K562 (cell line): Measurements from ENCODE around the gene ZNF646. TPM values are rescaled to one million over a fixed set of nuclear protein-coding genes. Genes with fewer than 3 reads are reported as not detected.

Experiments used
- ARID1B ChIP-seq: fragments of 450-650 bp; IDR thresholded peaks from 2 replicates; pipeline ENCODE4 v1.6.1; 2016; ENCODE audit warnings: antibody characterized with exemption, mild to moderate bottlenecking, inconsistent platforms
- ARID3B ChIP-seq: fragments of 250-450 bp; sonication (Bioruptor Pico); IDR thresholded peaks from 2 replicates; pipeline ENCODE4 v1.4.0; 2020; ENCODE audit warnings: borderline replicate concordance
- E2F1 ChIP-seq: sonication (generic); formaldehyde crosslinking; IDR thresholded peaks from 2 replicates; pipeline ENCODE4 v1.8.1; 2023; ENCODE audit warnings: mild to moderate bottlenecking, missing genetic modification reagents, moderate library complexity
- EZH2 ChIP-seq: IDR thresholded peaks from 2 replicates; pipeline ENCODE4 v1.6.1; 2012; ENCODE audit warnings: low read depth, mild to moderate bottlenecking, inconsistent platforms, low read length, borderline replicate concordance
- GTF2B ChIP-seq: IDR thresholded peaks from 2 replicates; pipeline ENCODE4 v1.6.1; 2011; ENCODE audit not compliant: insufficient read length; ENCODE audit errors: extremely low read depth
- GTF2E2 ChIP-seq: fragments of 200-800 bp; sonication (Bioruptor generic); IDR thresholded peaks from 2 replicates; pipeline ENCODE4 v1.6.1; 2016; ENCODE audit warnings: missing genetic modification characterization, missing compliant biosample characterization
- KAT7 ChIP-seq: sonication (generic); formaldehyde crosslinking; IDR thresholded peaks from 2 replicates; pipeline ENCODE4 v1.8.0; 2022; ENCODE audit warnings: missing genetic modification reagents, mild to moderate bottlenecking, borderline replicate concordance
- MTA2 ChIP-seq: fragments of 450-650 bp; IDR thresholded peaks from 2 replicates; pipeline ENCODE4 v1.6.1; 2016; ENCODE audit warnings: low read depth
- MYNN ChIP-seq, 2 experiments: sonication (generic); formaldehyde crosslinking in 1 of 2; IDR thresholded peaks; 2 replicates each; pipeline versions ENCODE4 v1.5.0 to v1.6.1; 2016 to 2020; ENCODE audit warnings: antibody characterized with exemption in 1 of 2, missing genetic modification reagents in 1 of 2
- NFYB ChIP-seq: IDR thresholded peaks from 2 replicates; pipeline ENCODE4 v1.6.1; 2011; ENCODE audit warnings: mild to moderate bottlenecking, moderate library complexity; ENCODE audit not compliant: insufficient read length; ENCODE audit errors: extremely low read depth
- RB1 ChIP-seq: fragments of 450-650 bp; IDR thresholded peaks from 2 replicates; pipeline ENCODE4 v1.6.1; 2017; ENCODE audit warnings: low read depth, mild to moderate bottlenecking
- RBM39 ChIP-seq: fragments of 200-400 bp; formaldehyde crosslinking; optimal IDR thresholded peaks from 2 replicates; pipeline ENCODE3; 2018; ENCODE audit warnings: low read depth, low read length
- RCOR1 ChIP-seq, 2 experiments: IDR thresholded peaks; 2 replicates each; pipeline ENCODE4 v1.6.1; 2012; ENCODE audit warnings: low read depth in 2 of 2, low read length in 2 of 2, borderline replicate concordance in 1 of 2, improper control_type of control experiment in 1 of 2
- SIN3B ChIP-seq: fragments of 450-650 bp; IDR thresholded peaks from 2 replicates; pipeline ENCODE4 v1.6.1; 2017; ENCODE audit warnings: low read depth, mild to moderate bottlenecking, moderate library complexity
- TAF15 ChIP-seq: fragments of 200-400 bp; formaldehyde crosslinking; IDR thresholded peaks from 2 replicates; pipeline ENCODE4 v1.6.1; 2017; ENCODE audit warnings: mild to moderate bottlenecking, low read depth, low read length, moderate library complexity
- U2AF2 ChIP-seq: fragments of 200-400 bp; formaldehyde crosslinking; optimal IDR thresholded peaks from 2 replicates; pipeline ENCODE3; 2017; ENCODE audit warnings: low read depth, mild to moderate bottlenecking, low read length
- XRCC5 ChIP-seq: fragments of 200-400 bp; formaldehyde crosslinking; IDR thresholded peaks from 2 replicates; pipeline ENCODE4 v1.6.1; 2017; ENCODE audit warnings: low read depth, mild to moderate bottlenecking, low read length
- ZBTB26 ChIP-seq: fragments of 450-650 bp; formaldehyde crosslinking; IDR thresholded peaks from 2 replicates; pipeline ENCODE4 v1.4.0; 2022; ENCODE audit warnings: missing genetic modification characterization
- ZNF12 ChIP-seq: sonication (generic); formaldehyde crosslinking; IDR thresholded peaks from 2 replicates; pipeline ENCODE4 v1.4.0; 2020; ENCODE audit warnings: mild to moderate bottlenecking, missing genetic modification reagents
- ZNF232 ChIP-seq: sonication (generic); formaldehyde crosslinking; IDR thresholded peaks from 2 replicates; pipeline ENCODE4 v1.8.0; 2022; ENCODE audit warnings: mild to moderate bottlenecking, missing genetic modification reagents
- ZNF41 ChIP-seq: fragments of 250-450 bp; sonication (Bioruptor Pico); conservative IDR thresholded peaks from 2 replicates; pipeline ENCODE4 v1.4.0; 2020; ENCODE audit warnings: mild to moderate bottlenecking
- ZNF431 ChIP-seq: sonication (generic); formaldehyde crosslinking; IDR thresholded peaks from 2 replicates; pipeline ENCODE4 v1.8.0; 2022; ENCODE audit warnings: mild to moderate bottlenecking, missing genetic modification reagents
- ZNF76 ChIP-seq: fragments of 250-450 bp; sonication (Bioruptor Pico); IDR thresholded peaks from 2 replicates; pipeline ENCODE4 v1.4.0; 2020; ENCODE audit warnings: mild to moderate bottlenecking, moderate library complexity, borderline replicate concordance
- polyA plus RNA-seq, 8 experiments: library from polyadenylated mRNA; depleted of rRNA in 4 of 8; stranded (reverse) in 5 of 8; unstranded in 3 of 8; fragments of >200 nt; fragmentation: Nextera tagmentation in 2 of 8; fragmentation: Illumina TruSeq in 1 of 8; extraction: Ambion mirVana in 2 of 8; extraction: Trizol in 1 of 8; gene quantifications; 2 replicates each; pipeline versions ENCODE4 v1.2.1 to v1.2.3, GENCODE V29; 2011 to 2014; ENCODE audit warnings: inconsistent platforms in 1 of 8, missing spikeins in 1 of 8
- total RNA-seq, 7 experiments: library from RNA; depleted of rRNA in 6 of 7; stranded (reverse); fragments of >200 nt in 6 of 7; fragmentation: Illumina TruSeq in 2 of 7; extraction: Trizol in 2 of 7; gene quantifications; 2 replicates each; pipeline versions ENCODE4 v1.2.1 to v1.2.3, GENCODE V29; 2011 to 2021; ENCODE audit warnings: low replicate concordance in 1 of 7

Gene ZNF646
- total and polyA plus RNA-seq, 9 of the 15 experiments (the other 6 are each of a cell fraction or from before 2014, with no cell fraction given): 0.08 to 20.6 (median 8.0) TPM

- peak; percentile 75 for TF ChIP-seq ZNF12 (CRISPR knock-in tag)
- TF ChIP-seq KAT7 (CRISPR knock-in tag): no peak
- TF ChIP-seq ARID3B: no peak
- no peak for TF ChIP-seq ZNF431
- TF ChIP-seq NFYB: peak; percentile 34
- TF ChIP-seq ZBTB26 (CRISPR knock-in tag): no peak
- TF ChIP-seq ARID1B: no peak
- peak; percentile 63; the same call in 1 of the 2 replicates for TF ChIP-seq RB1
- no peak for TF ChIP-seq EZH2
- no peak; the same call in 1 of the 2 replicates for TF ChIP-seq XRCC5
- TF ChIP-seq MTA2: no peak
- TF ChIP-seq TAF15: no peak
- TF ChIP-seq RBM39: no peak
- peak in 1 of 2 experiments; percentile 46; a peak in 1 of 4 replicates for TF ChIP-seq RCOR1 (IDR thresholded peaks at IDR 0.05; ENCODE audit: borderline replicate concordance in 1 of 2, low read depth in 2 of 2, low read length in 2 of 2)
- TF ChIP-seq GTF2E2: 0 out of 2 replicates have a peak, but pooled peaks have one; percentile 53
- TF ChIP-seq MYNN (IDR thresholded peaks at IDR 0.05): peak; percentile 62; the same call in 1 of the 2 replicates
- no peak for TF ChIP-seq MYNN (CRISPR knock-in tag; IDR thresholded peaks at IDR 0.05)
- TF ChIP-seq U2AF2: no peak
- TF ChIP-seq GTF2B: no peak
- no peak for TF ChIP-seq ZNF76 (CRISPR knock-in tag)
- no peak for TF ChIP-seq ZNF41
- no peak for TF ChIP-seq ZNF232
- peak; percentile 73; the same call in 1 of the 2 replicates for TF ChIP-seq E2F1
- TF ChIP-seq SIN3B: peak; percentile 33; the same call in 1 of the 2 replicates
These were observed 20.4 kb downstream of the ZNF646 start, which contains the start of gene VKORC1 (continued) for GRCh38 chr16:31094424-31095120.
